ENCODE data around the gene CACNB4.
A peak's percentile ranks its signal among the peaks of the same experiment; 100 is the strongest.
"Not testable (repeated sequence)": the region's sequence is repeated elsewhere in the genome, so short reads cannot be mapped to it uniquely, and the experiment has no call there.

The CACNB4 gene

GRCh38 chr2:152050915-152051314 is 47.9 kb downstream of the CACNB4 start:
- DNase-seq (ENCODE audit: low spot score), result no peak

GRCh38 chr2:152050341-152050740 is 48.5 kb downstream of the CACNB4 start:
- no peak for DNase-seq (ENCODE audit: low spot score)

- no peak for DNase-seq (ENCODE audit: low spot score)
These were observed 49.3 kb downstream of the CACNB4 start for GRCh38 chr2:152049541-152049940.

DNA sequence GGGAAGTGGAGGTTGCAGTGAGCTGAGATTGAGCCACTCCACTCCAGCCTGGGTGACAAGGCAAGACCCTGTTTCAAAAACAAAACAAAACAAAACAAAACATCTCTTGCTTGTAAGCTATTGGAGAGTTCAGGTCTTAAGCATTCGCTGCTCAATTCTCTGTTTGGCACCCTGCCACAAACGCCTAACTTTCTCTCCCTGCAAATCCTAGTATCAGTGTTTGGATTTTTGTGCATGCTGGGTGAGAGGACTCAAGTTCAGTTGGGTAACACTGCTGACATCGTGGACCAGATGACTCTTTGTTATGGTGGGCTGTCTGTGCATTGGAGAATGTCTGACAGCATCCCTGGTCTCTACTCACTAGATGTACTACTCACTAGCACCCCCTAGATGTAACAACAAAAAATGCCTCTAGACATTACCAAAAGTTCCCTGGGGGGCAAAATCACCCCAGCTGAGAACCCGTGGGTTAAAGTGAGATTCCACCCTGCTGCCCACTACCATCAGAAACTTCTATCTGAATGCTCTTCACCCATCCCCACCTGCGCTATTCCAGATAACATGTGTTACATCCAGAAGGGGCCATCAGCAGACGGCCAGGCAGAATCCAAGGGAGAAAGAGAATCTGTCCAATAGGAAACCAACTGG is 50.9 kb downstream of the CACNB4 start:
- no peak for DNase-seq (ENCODE audit: low spot score)

- no peak for DNase-seq (ENCODE audit: low spot score)
These were observed 51.9 kb downstream of the CACNB4 start for GRCh38 chr2:152046940-152047339.

DNA sequence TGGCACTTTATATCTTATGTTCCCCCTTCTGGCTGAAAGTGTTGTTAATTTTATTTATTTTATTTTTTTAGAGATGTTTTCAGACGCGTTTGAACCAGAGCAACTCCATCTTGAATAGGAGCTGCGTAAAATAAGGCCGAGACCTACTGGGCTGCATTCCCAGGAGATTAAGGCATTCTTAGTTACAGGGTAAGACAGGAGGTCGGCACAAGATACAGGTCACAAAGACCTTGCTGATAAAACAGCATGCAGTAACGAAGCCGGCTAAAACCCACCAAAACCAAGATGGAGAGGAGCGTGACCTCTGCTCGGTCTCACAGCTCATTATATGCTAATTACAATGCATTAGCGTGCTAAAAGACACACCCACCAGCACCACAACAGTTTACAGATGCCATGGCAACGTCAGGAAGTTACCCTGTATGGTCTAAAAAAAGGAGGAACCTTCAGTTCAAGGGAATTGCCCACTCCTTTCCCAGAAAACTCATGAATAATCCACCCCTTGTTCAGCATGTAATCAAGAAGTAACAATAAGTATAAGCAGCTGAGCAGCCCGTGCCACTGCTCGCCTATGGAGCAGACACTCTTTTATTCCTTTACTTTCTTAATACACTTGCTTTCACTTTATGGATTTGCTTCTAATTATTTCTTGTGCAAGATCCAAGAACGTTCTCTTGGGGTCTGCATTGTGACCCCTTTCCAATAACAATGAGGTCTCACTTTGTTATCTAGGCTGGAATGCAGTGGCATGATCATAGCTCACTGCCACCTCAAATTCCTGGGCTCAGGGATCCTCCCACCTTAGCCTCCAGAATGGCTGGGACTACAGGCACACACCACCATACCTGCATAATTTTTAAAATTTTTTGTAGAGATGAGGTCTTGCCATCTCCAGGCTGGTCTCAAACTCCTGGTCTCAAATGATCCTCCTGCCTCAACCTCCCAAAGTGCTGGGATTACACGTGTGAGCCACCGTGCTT is 55.9 kb downstream of the CACNB4 start:
- DNase-seq (ENCODE audit: low spot score), result no peak

DNA sequence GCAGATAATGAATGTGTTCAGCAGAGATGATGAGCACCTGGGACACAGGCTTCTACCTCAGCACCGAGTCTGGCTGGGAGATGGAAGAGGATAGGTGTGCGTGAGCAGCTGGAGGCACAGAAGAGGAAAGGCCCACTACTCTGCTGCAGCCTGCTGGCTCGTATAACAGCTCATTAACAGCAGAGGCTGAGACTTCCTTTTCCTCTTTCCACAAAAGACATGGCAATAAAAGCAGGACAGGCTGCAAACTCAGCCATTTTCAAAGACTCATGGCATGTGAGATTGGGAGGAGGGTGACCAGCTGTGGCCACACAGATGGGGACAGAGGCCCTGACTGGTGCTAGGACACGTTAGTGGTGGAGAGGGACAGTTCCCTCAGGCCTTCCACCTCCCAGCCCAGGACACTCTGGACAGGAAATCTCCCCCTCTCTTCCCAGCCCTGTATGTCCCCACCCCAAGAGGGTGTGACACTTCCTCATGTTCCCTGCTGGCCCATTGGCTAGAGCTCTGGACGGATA is 60.3 kb downstream of the CACNB4 start:
- DNase-seq (ENCODE audit: low spot score), result peak; percentile 7

- no peak for DNase-seq (ENCODE audit: low spot score)
These were observed 61.0 kb downstream of the CACNB4 start for GRCh38 chr2:152037743-152038435.

GRCh38 chr2:152036611-152037469 is 62.0 kb downstream of the CACNB4 start:
- peak; percentile 91 for DNase-seq (ENCODE audit: low spot score)

DNA sequence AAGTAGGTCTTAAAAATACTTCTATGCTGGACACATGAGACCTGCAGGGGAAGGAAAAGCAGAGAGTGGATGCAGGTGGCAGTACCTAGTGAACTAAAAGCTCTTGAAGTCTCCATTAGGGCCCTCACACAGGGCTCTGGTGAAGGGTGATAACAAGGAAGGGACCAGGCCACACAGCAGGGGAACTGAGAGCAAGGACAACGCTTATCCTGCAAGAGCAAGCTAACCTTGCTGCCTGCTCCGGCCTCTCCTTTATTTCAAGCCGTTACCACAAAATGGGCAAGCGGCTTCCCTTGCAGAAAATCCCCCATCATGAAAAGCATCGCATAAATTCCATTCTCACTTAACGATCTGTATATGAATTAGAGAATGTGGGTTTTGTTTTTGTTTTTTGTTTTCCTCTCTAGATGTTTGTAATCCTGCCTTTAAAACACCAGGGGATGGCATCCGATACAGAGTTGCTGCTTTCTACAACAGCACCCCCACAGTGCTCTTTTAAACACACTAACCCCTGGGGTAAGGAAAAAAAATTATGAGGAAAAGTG is 64.5 kb downstream of the CACNB4 start:
- no peak for DNase-seq (ENCODE audit: low spot score)

DNA sequence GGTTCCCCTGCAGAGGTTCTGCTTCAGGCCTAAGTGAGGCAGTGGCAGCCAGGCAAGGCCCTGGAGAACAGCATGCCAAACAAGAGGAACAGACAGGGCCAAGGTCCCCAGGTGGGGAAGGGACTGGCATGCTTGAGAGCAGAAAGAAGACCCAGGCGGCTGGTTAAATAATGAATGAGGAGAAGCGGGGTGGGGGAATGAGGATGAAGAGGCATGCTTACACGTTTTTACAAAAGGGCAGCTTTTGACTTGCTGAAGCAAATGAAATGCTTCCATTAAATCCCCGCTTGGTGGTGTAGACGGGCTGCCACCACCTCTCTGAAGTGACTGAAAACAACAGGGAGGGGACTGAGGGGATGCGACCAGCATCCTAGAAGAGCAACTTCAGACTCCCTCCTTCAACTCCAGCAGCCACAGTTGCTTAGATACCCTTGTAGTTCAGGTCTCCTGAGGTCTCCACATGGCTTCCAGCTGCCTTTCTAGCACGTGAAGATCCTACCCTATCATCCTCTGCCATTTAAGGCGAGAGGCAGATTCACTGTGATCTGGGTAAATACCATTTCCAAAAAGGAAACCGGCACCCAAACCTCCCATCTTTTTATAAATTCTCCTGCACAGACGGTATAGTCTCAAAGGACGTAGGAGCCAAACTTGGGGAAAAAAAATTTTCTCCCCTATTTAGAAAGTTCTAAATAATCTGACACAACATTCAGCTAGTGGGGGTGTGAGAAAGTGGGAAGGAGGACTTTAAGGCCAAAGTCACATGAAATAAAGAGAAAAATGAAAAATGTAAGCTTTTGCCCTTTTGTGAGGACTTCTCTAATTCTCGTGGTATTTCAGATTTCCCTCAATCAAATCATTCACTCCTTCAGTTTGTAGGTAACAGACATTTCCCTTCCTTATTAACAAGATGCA is 65.6 kb downstream of the CACNB4 start:
- no peak for DNase-seq (ENCODE audit: low spot score)

DNA sequence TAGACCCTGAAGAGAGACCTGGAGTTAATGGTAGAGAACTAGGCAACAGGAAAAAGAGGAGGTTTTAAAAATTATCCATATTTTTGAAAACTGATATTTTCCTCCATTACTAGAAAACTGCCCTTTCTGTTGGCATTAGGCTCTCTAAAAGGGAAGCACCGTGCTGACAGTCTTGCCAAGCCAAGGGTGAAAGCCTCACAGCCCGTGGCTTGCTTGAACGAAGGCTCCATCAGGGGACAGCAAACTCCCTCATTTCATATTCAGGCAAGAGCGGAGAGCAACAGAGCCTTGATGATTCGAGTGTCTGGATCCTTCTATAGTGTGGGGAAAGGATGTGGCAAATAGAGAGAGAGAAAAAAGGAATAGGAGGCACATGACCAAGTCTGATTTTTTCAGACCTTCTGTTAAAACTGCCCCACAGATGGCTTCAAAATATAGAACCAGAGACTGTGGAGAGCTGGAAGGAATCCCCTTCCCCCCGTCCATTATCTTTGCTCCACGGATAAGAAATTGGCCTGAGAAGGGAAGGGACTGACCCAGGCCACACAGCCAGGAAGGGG is 67.0 kb downstream of the CACNB4 start:
- DNase-seq (ENCODE audit: low spot score), result no peak

GRCh38 chr2:152030596-152031328 is 68.1 kb downstream of the CACNB4 start:
- peak; percentile 8 for DNase-seq (ENCODE audit: low spot score)

- no peak for DNase-seq (ENCODE audit: low spot score)
These were observed 70.5 kb downstream of the CACNB4 start for GRCh38 chr2:152028182-152028862.

- peak; percentile 94 for DNase-seq (ENCODE audit: low spot score)
These were observed 73.1 kb downstream of the CACNB4 start for GRCh38 chr2:152025678-152026287.

GRCh38 chr2:152024477-152024876 is 74.4 kb downstream of the CACNB4 start:
- DNase-seq (ENCODE audit: low spot score), result no peak

- DNase-seq (ENCODE audit: low spot score), result no peak
These were observed 76.8 kb downstream of the CACNB4 start for GRCh38 chr2:152022090-152022489.

GRCh38 chr2:152021001-152021400 is 77.8 kb downstream of the CACNB4 start:
- not testable (repeated sequence) for DNase-seq (ENCODE audit: low spot score)

Measured in Ammon's horn (tissue), 1 donor.